ENCODE results near the gene TNFRSF25. TPM values are rescaled to one million over a fixed set of nuclear protein-coding genes. Genes with fewer than 3 reads are reported as not detected.

The TNFRSF25 gene
- total and polyA plus RNA-seq, 2 experiments from 2014 or later = 13.6 to 25.3 TPM

- no peak for TF ChIP-seq REST (IDR thresholded peaks at IDR 0.05; ENCODE audit: unreplicated experiment)
- TF ChIP-seq NANOG (IDR thresholded peaks at IDR 0.05; ENCODE audit: borderline replicate concordance) = no peak
- no peak for TF ChIP-seq EZH2phosphoT487 (IDR thresholded peaks at IDR 0.05; ENCODE audit: unreplicated experiment)
- TF ChIP-seq ETS1 (IDR thresholded peaks at IDR 0.05) = no peak
- TF ChIP-seq CTCF (conservative IDR thresholded peaks at IDR 0.05; ENCODE audit: low read depth in 2 of 2) = no peak
- TF ChIP-seq CREB1 (CRISPR knock-in tag; IDR thresholded peaks at IDR 0.05; ENCODE audit: low read depth) = no peak
- TF ChIP-seq ZNF462 (CRISPR knock-in tag; IDR thresholded peaks at IDR 0.05) = no peak
- TF ChIP-seq EZH2 (IDR thresholded peaks at IDR 0.05; ENCODE audit: low read depth, unreplicated experiment) = no peak
- TF ChIP-seq STAT1 (IDR thresholded peaks at IDR 0.05; ENCODE audit: unreplicated experiment) = no peak
- no peak for TF ChIP-seq POLR2AphosphoS5 (IDR thresholded peaks at IDR 0.05; ENCODE audit: low read depth)
- no peak for TF ChIP-seq JUNB (IDR thresholded peaks at IDR 0.05; ENCODE audit: unreplicated experiment)
- TF ChIP-seq ZNF114 (CRISPR knock-in tag; IDR thresholded peaks at IDR 0.05) = no peak
- no peak for TF ChIP-seq ZNF331 (CRISPR knock-in tag; IDR thresholded peaks at IDR 0.05; ENCODE audit: low read depth)
- H3K4me1 ChIP-seq (ENCODE audit: insufficient read depth) = peaks cover 12% of the 10 kb centered on the region
- DNase-seq (ENCODE audit: low spot score) (no peak), ATAC-seq (no peak)
- peaks cover 5% of the 10 kb centered on the region; the same call in 1 of the 2 replicates for H3K27me3 ChIP-seq (ENCODE audit: insufficient read depth)
- Mint-ChIP-seq H3K4me3 (no peak overlapping the region), H3K27me3 (ENCODE audit: insufficient read depth, low read depth, poor library complexity) (peaks cover 14% of the 10 kb centered on the region), H3K27ac (no peak overlapping the region), H3K9me3 (no peaks in the 10 kb centered on the region; the same call in 2 of the 3 replicates), H3K36me3 (ENCODE audit: low read depth) (peaks cover 15% of the 10 kb centered on the region), H3K4me1 (peaks cover 21% of the 10 kb centered on the region)
- peaks cover 14% of the 10 kb centered on the region; the same call in 1 of the 2 replicates for H3F3A ChIP-seq (replicated peaks; ENCODE audit: low read depth)
- no peaks in the 10 kb centered on the region for H3K36me3 ChIP-seq (ENCODE audit: insufficient read depth)
- no peak overlapping the region for H2AFZ ChIP-seq
- H3K79me2 ChIP-seq (replicated peaks; ENCODE audit: insufficient read depth) = no peaks in the 10 kb centered on the region
- H4K20me1 ChIP-seq (replicated peaks; ENCODE audit: insufficient read depth) = no peaks in the 10 kb centered on the region
- no peak overlapping the region for H3K4me3 ChIP-seq
- no peaks in the 10 kb centered on the region for H3K9me2 ChIP-seq (ENCODE audit: insufficient read depth)
- no peak overlapping the region for H3K27ac ChIP-seq (ENCODE audit: low read depth)
- no peak overlapping the region for H3K4me2 ChIP-seq
These were observed 3.4 kb downstream of the TNFRSF25 start for GRCh38 chr1:6462412-6463119.

All from GM23338 (cell line).